GM18526 (cell line): Measurements from ENCODE around the gene SYNDIG1.

Source experiments
- POLR2A ChIP-seq: IDR thresholded peaks from 3 replicates; pipeline ENCODE4 v1.6.1; 2011; ENCODE audit not compliant: insufficient read length; ENCODE audit errors: extremely low read depth

Gene SYNDIG1

GRCh38 chr20:24506696-24507095 is 37.3 kb downstream of the SYNDIG1 start:
- no peak for TF ChIP-seq POLR2A

GRCh38 chr20:24507182-24507853 is 37.9 kb downstream of the SYNDIG1 start:
- no peak for TF ChIP-seq POLR2A

- TF ChIP-seq POLR2A: no peak
Measured at GRCh38 chr20:24518515-24518914, 49.1 kb downstream of the SYNDIG1 start.

DNA sequence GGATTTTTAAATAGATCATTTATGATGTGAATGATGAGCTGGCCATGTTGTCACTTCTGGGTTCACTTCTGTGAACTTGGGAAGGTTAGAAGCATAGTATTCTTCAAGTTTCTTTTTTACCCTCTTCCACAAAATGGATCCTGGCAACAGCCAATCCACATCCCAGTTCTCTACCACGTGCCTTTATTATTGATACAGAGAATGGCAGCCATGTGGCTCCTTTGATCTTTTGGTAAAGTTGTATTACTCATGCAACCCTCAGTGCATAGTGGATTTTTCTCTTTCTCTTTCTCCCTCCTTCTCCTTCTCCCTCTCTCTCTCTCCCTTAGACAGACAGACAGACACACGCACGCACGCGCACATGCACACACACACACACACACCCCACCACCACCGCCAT is 50.0 kb downstream of the SYNDIG1 start:
- no peak for TF ChIP-seq POLR2A

DNA sequence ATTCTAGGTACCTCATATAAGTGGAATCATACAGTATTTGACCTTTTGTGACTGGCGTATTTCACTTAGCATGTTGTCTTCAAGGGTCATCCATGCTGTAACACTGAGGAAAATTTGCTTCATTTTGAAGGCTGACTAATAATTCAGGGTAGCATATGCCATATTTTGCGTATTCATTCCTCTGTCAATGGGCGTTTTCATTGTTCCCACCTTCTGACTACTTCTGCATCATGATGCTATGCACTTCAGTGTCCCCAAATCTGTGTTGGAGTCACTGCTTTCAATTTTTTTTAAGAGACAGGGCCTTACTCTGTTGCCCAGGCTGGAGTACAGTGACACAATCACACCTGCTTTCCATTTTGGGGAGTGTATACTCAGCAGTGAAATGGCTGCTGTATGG is 51.6 kb downstream of the SYNDIG1 start:
- TF ChIP-seq POLR2A: no peak

- TF ChIP-seq POLR2A: no peak
Measured at GRCh38 chr20:24522452-24523330, 53.3 kb downstream of the SYNDIG1 start.

GRCh38 chr20:24523661-24524060 is 54.2 kb downstream of the SYNDIG1 start:
- no peak for TF ChIP-seq POLR2A

GRCh38 chr20:24528583-24529368 is 59.3 kb downstream of the SYNDIG1 start:
- TF ChIP-seq POLR2A: no peak

DNA sequence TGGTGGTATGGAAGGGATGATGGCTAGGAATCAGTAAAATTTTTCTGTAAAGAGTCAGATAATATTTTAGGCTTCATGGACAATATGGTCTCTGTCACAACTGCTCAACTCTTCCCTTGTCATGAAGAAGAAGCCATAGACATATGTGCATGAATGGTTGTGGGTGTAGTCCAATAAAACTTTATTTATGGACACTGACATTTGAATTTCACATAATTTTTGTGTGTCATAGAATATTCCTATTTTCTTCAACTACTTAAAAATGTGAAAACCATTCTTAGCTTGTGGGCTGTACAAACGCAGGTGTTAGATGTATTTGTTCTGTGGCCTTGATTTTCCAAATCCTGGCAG is 59.9 kb downstream of the SYNDIG1 start:
- no peak for TF ChIP-seq POLR2A

DNA sequence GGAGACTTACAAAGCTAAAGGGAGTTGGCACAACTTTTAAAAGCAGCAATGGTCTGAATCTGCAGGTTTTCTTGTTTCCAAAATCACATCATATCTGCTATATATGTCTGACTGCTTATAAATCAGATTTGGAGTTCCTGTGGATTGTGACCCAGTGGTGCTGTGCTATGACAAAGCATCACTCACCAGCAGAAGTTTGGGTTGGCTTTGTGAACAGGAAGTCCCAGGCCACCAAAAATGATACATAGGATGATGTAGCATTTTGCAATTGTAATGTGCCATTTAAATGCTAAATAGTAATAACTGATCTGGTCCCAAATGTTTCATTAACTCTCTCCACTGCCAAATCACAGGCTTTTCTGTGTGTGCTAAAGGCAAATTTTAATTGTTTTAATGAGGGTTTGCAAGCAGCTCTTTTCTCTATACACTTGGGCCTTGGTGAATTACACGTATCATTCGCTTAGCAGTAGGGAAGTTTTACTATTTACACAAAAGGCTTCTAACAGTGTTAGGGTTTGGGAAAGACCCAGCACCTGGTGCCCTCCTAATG is 60.8 kb downstream of the SYNDIG1 start:
- no peak for TF ChIP-seq POLR2A

GRCh38 chr20:24531202-24531601 is 61.8 kb downstream of the SYNDIG1 start:
- no peak for TF ChIP-seq POLR2A

GRCh38 chr20:24531631-24532419 is 62.4 kb downstream of the SYNDIG1 start:
- no peak for TF ChIP-seq POLR2A

DNA sequence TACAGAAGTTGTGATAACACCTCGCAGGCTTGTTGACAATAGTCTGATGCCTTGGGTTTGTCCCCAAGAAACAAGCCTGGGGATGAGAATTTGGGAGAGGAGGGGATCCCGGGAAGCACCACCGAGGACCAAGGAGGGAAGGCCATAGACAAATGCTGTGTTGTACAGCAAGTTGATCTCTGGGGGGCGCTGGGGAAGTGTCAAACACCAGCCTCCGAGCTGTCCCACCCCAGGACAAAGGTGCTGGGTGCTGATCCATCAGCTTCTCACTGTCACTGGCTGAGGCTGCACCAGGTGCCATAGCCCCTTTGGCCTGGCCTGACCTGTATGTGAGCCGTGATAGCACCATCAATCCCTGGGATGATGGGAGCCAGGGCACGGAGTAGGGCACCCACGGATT is 64.0 kb downstream of the SYNDIG1 start:
- TF ChIP-seq POLR2A: no peak

DNA sequence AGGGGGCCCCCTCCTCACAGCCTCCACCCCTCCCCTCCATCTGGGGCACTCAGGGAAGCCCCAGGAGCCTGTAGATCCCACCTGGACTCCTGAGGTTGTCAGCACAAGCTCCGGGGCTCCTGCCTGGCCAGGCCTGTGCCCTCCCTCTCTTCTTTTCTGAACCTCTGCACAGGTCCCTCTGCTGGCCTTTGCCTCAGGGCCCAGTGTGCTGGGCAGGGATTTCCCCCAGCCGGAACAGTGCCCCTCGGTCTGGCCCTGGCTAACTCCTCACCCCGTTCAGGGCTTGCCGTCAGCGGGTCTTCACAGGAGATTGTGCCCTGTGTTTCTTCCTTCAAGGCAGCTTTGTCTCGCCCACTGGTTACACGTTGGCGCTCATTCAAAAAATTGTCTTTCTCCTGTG is 64.9 kb downstream of the SYNDIG1 start:
- no peak for TF ChIP-seq POLR2A
